GM19463 (cell line): ENCODE results near the gene SLC43A3.

Experiments
- ATAC-seq: cut with Tn5 transposase; IDR thresholded peaks from one replicate; pipeline ENCODE4 v1.9.1; 2021; ENCODE audit warnings: mild to moderate bottlenecking, moderate library complexity; ENCODE audit not compliant: unreplicated experiment

Gene SLC43A3

DNA sequence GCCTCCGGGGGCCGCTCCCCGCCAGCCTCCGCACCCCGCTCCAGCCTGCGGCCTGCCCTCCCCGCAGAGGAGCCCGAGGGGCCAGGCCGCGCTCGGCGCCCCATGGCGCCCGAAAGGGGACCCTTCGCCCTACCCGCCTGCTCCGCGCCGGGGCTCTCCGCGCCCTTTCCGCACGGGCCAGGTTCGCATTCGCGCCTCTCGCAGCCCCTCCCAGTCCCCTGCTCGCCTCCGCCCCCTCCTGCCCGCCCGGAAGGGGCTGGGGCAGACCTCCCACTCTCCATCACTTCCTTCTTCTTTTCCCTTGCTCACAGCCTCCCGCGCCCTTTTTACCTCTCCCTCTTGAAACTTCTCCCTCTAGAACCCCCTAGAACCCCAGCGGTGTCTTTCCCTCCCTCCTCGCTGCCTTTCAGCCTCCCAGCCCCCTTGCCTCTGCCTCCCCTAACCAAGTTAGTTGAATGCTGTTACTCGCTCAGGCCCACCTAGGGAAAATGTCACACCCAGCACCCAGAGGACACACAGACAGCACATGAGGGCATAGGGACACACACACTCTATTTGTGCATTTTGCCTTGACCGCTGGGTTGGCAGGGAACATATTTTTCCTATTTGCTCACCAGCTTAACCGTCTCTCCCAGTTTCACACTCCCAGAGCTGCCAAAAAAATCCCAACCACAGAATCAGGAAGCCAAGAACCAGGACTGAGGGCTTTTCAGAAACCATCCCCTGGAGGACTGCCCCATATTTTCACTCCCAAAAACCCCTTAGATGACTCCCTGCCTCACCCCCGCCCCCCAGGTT, at the start of gene SLC43A3:
Gene SLC43A3, minus strand, starts transcription at position 193 of the 798 bp plus-strand sequence. CDS start 949 bp downstream, outside the sequence.
- peak; percentile 56 for ATAC-seq

DNA sequence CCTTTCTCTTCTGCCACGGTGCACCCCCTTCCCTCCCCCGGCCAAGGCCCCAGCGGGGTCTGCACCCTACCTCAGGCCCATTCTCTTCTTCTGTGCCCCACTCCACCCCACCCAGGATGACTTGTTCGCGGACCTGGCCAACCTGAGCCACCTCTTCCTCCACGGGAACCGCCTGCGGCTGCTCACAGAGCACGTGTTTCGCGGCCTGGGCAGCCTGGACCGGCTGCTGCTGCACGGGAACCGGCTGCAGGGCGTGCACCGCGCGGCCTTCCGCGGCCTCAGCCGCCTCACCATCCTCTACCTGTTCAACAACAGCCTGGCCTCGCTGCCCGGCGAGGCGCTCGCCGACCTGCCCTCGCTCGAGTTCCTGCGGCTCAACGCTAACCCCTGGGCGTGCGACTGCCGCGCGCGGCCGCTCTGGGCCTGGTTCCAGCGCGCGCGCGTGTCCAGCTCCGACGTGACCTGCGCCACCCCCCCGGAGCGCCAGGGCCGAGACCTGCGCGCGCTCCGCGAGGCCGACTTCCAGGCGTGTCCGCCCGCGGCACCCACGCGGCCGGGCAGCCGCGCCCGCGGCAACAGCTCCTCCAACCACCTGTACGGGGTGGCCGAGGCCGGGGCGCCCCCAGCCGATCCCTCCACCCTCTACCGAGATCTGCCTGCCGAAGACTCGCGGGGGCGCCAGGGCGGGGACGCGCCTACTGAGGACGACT, 49.3 kb upstream of the SLC43A3 start:
- peak; percentile 23 for ATAC-seq

GRCh38 chr11:57475671-57476046, 48.7 kb upstream of the SLC43A3 start:
- peak; percentile 22 for ATAC-seq

DNA sequence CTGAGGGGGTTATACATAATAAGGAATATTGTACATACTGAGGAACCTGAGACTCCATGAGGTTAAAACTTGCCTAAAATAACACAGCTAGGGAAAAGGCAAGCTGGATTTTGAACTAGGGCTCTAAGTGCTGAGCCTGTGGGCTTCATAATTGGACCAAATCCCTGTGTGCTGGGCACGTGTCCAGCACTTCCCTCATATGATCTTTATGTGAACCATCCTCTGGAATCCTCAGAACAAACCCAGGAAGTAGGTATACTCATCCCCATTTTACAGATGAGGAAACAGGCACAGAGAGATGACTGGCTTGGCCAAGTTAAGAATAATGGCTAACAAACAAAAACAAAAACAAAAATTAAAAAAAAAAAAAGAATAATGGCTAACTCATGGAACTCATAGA, 48.3 kb upstream of the SLC43A3 start:
- ATAC-seq, result no peak

DNA sequence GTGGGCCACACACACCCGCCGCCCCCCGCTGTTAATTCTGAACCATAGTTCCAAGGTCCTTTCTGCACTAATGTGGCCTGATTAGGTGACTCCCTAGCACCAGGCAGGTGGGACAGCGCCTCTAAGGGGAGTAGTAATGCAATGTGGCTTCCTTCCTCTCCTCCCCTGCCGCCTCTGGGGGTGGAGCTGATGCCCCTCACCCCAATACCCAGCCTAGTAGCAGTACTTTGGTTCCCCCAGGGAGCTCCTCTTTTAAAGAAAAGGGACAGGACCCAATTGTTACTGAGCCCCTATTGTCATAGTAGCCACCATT, 47.8 kb upstream of the SLC43A3 start:
- ATAC-seq, result no peak

DNA sequence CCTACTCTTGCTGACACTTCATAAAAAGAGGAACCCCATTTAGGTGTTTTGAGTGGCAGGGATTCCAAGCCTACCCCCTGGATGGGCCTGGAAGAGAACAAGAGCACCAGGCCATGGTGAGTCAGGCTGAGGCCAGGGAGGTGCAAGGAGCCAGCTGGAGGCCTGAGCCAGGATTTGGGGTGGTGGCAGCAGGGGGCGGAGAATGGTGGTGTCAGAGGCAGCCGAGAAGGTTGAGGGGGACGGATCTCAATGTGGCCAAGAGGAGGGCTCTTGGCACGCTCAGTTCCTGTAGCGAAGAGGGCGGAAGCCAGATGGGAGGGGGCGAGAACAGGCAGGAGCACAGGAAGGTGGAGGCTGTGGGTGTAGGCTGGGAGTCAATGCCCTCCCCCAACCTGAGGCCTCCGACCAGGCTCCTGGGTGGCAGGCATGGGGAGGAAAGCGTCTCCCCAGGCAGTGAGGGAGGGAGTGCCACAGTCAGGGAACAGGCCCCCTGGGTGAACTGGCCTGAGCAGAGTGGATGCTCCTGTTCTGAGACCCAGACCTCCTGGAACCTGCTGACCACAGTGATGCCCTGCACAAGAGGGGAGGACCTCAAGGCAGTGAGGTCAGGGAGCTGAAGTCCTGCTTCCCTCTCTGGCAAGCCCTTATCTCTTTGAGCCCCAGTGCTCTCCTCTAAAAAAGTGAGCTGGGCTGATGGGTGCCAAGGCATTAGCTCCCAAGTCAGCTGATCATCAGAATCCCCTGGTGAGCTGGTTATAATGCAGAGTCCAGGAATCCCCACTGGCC, 47.3 kb upstream of the SLC43A3 start:
- peak; percentile 63 for ATAC-seq

- ATAC-seq, result no peak
Measured at GRCh38 chr11:57473285-57473841, 46.4 kb upstream of the SLC43A3 start.

DNA sequence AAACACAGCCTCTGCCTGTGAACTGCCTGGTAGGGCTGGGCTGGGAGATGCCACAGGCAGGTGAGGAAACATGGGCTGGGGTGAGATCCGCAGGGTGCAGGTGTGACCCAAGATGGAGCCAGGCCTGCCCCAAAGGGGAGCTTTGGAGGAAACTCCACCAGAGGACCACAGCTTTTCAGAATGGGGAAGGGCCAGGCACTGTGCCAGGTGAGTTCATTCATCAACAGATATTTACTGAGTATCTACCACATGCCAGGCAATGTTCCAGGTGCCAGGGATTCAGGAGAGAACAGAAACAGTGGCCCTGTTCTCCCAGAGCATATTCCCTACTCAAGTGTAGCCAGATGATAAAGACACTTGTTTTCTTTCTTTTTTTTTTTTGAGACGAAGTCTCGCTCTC, 44.6 kb upstream of the SLC43A3 start:
- no peak for ATAC-seq

DNA sequence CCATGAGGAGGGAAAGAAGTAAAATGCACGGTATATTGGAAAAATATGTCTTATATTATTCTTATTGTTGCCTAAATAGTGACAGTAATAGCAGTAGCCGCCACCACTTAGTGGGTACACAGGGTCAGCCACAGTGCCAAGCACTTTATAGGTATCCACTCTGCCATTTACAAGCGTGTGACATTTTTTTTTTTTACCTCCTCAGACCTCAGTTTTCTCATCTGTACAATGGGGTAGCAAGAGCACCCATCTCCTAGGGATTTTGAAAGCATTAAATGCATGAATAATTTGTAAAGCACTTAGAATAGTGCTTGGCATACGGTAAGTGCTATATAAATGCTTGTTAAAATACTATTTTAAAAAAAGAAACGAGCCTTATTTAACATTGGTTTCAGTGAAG, 42.3 kb upstream of the SLC43A3 start:
- no peak for ATAC-seq

DNA sequence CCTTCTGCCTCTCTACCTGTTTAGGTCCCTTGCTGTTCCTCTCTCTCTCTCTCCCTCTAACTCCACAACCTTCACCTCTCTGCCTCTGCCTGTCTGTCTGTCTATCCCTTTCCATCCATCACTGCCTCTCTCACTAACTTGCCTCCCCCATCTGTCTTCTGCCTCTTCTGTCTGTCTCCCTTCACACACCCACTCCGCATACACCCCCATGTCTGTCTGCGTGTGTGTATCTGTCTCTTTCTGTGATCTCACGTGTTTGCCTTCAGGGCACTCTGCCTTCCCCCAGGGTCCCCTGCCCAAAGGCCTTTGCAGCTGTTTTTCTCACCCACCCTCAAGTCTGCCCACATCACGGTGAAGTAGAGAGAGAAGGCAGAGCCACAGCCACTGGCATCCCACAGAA, 41.4 kb upstream of the SLC43A3 start:
- no peak for ATAC-seq

- no peak for ATAC-seq
Measured at GRCh38 chr11:57467508-57468157, 40.7 kb upstream of the SLC43A3 start.

DNA sequence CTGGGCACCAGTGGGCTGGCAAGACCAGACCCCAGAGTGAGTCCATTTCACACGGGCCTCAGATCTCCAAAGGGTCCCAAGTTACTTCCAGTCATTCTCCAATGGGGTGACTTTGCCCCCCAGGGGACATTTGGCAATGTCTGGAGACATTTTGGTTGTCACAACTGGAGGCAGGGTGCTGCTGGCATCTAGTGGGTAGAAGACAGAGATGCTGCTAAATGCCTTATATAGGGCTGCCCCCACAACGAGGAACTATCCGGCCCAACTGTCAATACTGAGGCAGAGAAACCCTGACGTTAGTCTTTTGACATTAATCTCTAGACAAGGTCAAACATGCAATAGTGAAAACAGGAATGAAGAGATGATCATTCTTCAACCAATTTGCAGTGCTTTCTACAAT, 39.8 kb upstream of the SLC43A3 start:
- no peak for ATAC-seq

DNA sequence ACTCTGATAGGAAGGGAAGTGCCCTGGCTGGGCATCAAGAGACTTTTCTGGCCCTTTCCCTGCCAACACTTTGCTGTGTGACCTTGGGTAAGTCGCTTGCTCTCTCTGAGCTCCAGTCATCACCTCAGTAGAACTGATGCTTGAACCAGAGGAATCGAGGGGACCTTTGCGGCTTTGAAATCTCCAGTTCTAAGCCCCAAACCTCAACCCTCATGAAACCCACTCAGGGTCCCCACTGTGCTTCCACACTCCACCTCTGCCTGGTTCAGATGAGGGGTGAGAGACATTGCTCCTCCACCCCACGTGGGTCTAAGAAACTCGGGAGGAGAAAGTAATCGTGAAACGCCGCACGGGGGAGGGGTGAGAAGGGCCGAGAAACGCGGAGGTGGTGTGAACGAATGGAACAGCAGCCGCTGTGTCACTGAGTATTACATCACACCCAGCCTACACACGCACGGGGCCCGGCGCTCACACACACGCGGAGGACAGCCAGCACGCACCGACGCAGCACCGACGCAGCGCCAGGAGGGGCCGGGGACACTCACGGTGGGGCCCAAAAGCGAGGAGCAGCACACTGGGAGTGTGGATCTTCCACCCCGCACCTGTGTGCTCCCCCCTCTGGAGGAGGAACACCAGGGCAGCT, 37.7 kb upstream of the SLC43A3 start:
- no peak for ATAC-seq

- no peak for ATAC-seq
Measured at GRCh38 chr11:57463671-57464538, 37.0 kb upstream of the SLC43A3 start.

GRCh38 chr11:57462597-57462996, 35.7 kb upstream of the SLC43A3 start:
- ATAC-seq, result no peak

DNA sequence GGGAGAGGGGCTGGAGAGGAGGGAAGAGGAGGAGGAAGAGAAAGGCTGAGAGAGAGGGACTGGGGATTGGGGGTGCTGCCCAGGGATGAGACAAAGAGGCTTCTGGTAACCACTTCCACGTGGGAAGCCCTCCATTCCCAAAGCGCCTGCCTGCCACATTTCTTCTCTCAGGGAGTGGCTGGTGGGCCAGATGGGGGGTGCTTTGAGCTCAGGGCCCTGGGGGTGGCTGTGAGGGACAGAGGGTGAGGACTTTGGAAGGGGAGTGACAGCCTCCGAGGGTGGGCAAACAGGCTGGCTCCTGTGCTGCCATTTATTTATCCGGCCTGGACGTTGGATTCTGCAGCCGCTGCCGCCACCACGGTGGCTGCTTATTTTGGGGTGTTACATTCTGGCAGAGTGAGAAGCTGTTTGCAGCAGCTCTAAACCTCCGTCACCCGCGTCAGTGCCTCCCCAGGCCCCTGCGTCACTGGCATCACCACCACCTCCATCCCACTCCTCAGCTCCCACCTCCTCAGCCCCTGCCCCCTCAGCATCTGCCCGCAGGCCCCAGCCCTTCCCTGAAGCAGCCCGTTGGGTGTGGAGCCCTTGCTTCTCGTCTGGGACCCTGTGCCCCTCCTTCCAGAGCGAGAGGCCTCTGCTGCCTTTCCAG, 35.0 kb upstream of the SLC43A3 start:
- no peak for ATAC-seq

GRCh38 chr11:57460758-57461749, 34.1 kb upstream of the SLC43A3 start:
- peak; percentile 6 for ATAC-seq
